ENCODE results near the gene OR5K2.
A peak's percentile ranks its signal among the peaks of the same experiment; 100 is the strongest.

OR5K2 gene

DNA sequence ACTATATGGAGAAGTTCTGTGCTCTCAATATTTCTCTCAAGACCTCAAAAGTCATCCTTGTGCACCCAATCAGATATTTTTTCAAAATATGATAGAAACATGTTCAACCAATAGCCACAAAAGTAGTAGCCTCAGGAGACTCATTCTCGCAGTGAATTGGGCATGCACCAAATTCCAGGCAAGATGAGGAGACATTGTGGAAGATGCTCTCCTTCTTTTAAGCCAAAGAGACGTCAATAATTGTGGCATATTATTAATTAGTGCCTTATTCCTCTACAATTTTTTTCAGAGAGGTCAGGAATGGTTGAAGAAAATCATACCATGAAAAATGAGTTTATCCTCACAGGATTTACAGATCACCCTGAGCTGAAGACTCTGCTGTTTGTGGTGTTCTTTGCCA lies at the start of gene OR5K2:
Gene OR5K2 (plus strand): TSS at position 301 of the 400 bp plus-strand sequence. CDS start 0 bp downstream, at position 301.
- DNase-seq (ENCODE audit: low read depth in 2 of 2): no peak

- no peak for DNase-seq (ENCODE audit: low read depth in 2 of 2)
Measured at GRCh38 chr3:98449606-98450193, 47.8 kb upstream of the OR5K2 start.

DNA sequence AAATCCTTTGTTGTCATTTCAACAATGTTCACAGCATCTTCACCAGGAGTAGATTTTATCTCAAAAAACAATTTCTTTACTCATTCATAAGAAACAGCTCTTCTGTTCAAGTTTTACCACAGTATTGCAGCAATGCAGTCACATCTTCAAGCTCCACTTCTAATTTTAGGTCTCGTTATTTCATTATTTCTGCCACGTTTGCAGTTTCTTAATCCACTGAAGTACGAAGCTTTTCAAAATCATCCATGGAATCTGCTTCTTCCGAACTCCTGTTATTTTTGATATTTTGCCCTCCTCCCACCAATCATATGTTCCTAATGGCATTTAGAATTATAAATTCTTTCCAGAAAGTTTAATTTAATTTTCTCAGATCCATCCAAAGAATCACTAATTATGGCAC lies 47.1 kb upstream of the OR5K2 start:
- DNase-seq (ENCODE audit: low read depth in 2 of 2): no peak

DNA sequence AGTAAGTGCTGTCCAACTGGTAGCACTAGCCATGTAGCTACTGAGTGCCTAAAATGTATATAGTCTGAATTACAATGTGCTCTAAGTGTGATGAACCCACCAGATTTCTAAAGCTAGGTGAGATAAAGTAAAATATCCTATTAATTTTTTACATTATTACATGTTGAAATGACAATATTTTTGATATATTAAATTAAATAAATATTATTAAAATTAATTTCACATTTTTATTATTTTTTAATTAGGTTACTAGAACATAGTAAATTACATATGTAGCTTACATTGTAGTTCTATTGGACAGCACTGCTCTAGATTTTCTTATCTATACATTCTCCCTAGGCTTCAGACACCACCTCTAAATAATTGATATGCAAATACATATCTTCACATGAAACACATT lies 43.7 kb upstream of the OR5K2 start:
- DNase-seq (ENCODE audit: low read depth in 2 of 2): no peak

DNA sequence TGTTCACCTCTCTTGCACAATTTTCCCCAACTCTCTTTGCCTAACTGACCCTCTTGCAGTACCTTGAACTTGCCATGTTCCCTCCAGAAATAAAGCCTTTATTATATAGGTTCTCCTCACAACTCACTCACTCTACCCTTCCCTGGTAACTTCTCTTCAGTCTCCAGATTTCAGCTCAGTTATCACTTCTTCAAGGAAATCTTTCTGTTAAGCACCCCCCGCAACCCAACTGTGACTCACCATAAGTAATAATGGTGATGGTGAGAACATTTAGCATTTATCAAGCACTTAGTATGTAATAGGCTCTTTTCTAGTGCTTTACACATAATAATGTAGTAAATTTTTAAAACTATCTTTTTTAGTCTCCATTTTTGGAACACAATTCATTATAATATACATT lies 42.6 kb upstream of the OR5K2 start:
- no peak for DNase-seq (ENCODE audit: low read depth in 2 of 2)

GRCh38 chr3:98457543-98457942 lies 39.9 kb upstream of the OR5K2 start:
- no peak for DNase-seq (ENCODE audit: low read depth in 2 of 2)

DNA sequence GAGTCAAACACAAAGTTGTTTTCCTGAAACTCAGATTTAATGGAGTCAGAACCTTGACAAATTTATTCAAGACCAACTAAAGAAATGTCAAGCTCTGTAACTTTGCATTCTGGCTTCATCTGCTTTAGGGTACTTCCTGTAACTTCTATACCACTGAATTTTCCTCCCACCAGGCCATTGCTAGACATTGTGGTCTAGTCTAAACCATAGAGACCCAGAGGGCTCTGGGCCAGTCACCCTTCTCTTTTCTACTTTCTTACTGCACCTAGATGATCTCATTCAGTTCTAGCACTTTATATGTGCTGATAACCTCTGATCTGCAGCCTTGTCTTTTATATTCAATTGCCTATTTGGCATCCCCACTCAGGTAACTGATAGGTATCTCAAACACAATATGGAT lies 37.3 kb upstream of the OR5K2 start:
- DNase-seq (ENCODE audit: low read depth in 2 of 2): no peak

DNA sequence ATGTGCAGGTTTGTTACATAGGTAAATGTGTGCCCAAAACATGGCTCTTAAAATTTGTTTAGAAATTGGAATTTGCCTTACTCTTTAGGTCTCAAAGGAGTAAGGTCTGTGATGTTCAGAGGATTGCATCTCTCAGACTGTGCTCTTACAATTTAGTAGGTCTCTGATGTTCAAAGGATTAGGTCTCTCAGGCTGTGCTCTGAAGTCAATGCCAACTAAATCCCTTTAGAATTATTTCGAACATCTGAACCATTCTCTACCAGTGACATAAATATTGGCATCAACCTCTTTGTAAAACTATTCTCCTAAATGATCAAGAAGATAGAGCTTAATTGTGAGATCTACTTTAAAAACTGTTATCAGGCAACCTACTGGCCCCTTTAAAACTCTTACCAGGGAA lies 34.6 kb upstream of the OR5K2 start, which contains the start of gene OR5K1:
Gene OR5K1 (plus strand): TSS at position 301 of the 400 bp plus-strand sequence. CDS start 6,376 bp downstream, outside the sequence.
- no peak for DNase-seq (ENCODE audit: low read depth in 2 of 2)

DNA sequence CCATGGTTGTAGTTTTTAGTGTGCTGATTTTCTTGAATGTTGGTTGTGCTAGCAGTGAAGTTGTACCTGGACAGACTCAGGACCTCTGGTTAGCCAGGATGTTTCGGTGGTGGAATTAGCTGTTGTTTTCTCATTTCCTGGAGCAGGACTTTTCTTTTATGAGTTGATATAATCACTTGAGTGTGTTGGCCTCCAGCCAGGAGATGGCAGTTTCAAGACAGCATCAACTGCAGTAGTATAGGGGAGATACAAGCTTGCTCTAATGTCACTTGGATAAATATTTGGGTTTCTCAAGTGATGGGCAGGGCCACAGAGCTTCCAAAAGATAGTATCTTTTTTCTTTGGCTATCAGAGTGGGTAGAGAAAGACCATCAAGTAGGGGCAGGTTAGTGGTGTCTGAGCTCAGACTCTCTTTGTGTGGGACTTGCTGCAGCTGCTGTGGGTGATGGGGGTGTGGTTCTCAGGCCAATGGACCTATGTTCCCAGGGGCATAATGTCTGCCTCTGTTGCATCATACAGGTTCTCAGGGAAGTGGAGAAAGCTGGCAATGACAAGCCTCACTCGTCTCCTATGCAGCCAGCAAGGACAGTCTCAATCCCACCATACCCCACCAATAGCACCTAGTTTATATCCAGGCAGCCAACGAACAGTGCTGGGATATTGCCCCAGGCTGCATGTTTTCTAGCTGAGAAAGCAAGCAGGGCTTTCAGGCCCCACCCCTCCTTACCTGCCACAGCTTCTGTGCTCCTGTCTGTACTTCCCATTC lies 14.6 kb upstream of the OR5K2 start:
- DNase-seq (ENCODE audit: low read depth in 2 of 2): no peak

DNA sequence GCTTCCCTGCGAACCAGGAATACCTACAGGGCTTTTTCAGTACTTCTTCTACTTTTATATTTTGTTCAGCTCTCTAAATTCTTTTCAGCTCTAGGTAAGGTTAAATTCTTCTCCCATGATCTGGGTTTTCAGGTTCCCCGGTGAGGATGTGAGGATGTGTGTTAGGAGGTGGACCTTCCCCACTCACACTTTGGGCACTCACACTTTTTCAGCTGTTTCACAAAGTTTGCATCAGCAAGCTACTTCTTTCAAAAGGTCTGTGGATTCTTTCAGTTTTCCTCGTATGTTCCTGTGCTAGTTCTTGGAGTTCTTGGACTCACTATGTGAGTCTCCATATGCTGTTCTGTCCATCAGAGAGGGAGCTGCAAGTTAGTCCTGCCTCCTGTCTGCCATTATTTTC lies 13.9 kb upstream of the OR5K2 start:
- DNase-seq (ENCODE audit: low read depth in 2 of 2): no peak

GRCh38 chr3:98500019-98500418 lies 2.5 kb downstream of the OR5K2 start:
- no peak for DNase-seq (ENCODE audit: low read depth in 2 of 2)

DNA sequence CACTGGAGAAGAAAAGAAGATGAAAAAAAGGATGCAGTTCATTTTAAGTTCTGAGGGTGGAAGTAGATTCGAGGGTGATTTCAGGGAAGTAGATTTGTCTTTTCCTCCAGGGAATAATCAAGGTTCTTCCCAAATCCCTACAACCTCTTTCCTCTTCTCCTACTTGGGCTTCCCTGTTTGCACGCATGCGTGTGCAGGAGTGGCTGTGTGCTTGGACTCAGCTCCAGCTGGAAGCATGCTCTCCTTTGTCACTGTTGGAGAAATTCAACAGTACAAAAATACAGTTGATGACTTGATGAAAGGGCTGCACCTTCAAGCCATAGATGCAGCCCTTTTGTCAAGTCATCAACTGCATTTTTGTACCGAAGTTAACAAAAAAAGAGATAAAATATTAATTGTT lies 3.8 kb downstream of the OR5K2 start:
- DNase-seq (ENCODE audit: low read depth in 2 of 2): no peak

- no peak for DNase-seq (ENCODE audit: low read depth in 2 of 2)
Measured at GRCh38 chr3:98501863-98502576, 4.5 kb downstream of the OR5K2 start.

- DNase-seq (ENCODE audit: low read depth in 2 of 2): no peak
Measured at GRCh38 chr3:98504539-98504938, 7.1 kb downstream of the OR5K2 start.

- DNase-seq (ENCODE audit: low read depth in 2 of 2): no peak
Measured at GRCh38 chr3:98508582-98508981, 11.1 kb downstream of the OR5K2 start.

DNA sequence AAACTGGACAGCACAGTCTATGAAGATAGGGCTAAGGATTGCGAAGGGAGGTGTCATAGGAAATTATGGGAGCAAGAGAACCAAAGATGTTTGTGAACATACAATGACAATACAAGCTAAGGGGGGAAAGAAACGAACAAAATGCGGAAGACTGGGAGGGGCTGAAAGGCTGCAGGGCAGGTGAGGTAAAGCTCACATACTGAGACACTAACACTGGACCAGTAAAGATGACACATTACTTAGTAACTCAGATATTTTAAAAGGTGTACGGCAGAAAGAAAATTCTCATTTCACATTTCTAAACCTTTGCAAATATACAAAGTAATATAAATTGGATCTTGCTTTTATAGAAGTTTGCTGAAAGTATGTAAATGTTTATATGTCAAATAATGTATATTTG lies 15.1 kb downstream of the OR5K2 start:
- no peak for DNase-seq (ENCODE audit: low read depth in 2 of 2)

DNA sequence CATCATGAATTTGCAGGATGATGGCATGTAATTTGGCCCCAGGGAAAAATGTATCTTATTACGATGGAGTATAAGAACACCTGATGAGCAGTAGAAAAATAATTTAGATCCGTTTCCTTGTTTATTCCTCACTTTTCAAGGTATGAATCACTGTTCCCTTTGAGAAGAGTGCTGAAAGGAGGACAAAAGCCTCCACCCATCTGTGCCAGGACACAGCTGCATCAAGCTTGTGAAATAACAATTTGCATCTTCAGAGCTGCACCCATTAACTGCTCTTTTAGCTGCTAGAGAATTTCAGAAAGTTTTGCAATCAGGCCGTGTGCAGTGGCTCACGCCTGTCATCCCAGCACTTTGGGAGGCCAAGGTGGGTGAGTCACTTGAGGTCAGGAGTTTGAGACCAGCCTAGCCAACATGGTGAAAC lies 15.6 kb downstream of the OR5K2 start:
- no peak for DNase-seq (ENCODE audit: low read depth in 2 of 2)

- no peak for DNase-seq (ENCODE audit: low read depth in 2 of 2)
Measured at GRCh38 chr3:98513736-98514135, 16.3 kb downstream of the OR5K2 start.

DNA sequence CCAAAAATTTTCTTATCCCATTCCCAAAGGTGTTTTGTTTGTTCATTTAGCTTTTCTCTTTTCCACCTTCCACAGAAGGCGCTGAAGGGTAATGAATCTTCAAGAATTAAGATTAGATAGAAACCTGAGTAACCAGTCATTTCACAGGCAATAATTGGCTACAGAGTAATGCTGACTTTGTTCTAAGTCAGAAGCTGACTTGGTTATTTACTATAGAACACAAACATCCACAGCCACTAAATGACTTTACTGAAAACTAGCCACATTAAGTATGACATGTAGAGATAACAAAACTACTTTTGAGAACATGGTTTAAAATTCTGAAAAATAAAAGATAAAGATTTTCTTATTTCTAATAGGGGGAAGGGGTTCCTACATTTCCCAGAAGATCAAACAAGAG lies 17.5 kb downstream of the OR5K2 start:
- DNase-seq (ENCODE audit: low read depth in 2 of 2): no peak

DNA sequence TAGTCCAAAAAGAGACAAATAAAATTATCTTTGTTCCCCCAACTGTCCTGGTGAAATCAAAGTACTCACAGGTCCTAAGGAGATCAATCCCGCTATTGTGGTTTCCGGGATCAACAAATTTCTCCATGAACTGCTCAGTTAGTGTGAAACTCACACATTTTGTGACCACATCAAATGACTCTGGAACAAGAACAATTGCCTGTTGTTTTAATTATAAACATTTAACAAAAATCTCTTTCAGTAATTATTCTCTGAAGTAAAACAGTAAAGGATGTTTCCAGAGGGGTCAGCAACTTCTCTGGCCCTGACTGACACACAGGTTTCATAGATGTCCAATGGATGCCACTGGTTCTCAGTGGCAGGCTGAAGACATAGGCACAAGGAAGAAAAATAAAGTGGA lies 21.3 kb downstream of the OR5K2 start:
- DNase-seq (ENCODE audit: low read depth in 2 of 2): no peak

- DNase-seq (ENCODE audit: low read depth in 2 of 2): no peak
Measured at GRCh38 chr3:98519351-98519750, 21.9 kb downstream of the OR5K2 start.

DNA sequence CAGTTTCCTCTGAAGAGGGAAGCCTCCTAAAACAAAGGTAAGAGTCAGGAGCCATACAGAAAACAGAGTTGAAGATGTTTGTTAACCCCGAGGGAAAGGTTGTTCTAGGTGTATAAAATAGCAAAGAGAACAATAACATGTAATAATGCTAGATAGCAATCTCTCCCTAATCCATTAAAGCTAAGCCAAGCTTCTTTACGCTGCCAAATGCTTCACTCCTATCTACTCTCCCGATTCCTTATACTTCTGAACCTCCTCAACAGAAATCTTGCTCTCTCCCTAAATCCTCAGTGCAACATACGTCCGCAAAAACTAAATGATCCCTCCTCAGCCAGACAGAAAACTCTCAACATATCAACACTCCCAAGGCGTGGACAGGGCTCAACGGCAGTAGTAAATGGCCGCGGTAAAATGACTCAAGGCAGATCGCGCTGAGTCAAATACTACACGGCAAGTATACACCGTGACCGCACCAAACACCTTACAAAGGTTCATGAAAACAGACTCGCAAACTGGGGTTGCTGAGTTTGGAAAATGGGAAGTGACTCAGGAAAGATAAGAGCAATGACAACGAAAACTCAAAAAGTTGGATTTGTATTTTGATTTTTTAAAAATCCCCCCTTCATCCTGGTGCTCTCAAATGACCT lies 24.5 kb downstream of the OR5K2 start:
- DNase-seq (ENCODE audit: low read depth in 2 of 2): peak; percentile 31 to 36

Data from stimulated activated CD4-positive, alpha-beta T cell treated with anti-CD3 and anti-CD28 coated beads, Interleukin-1b, Interleukin-23, amount 100 ng/mL, for 4 hours (primary cell).